ENCODE measurements around the gene PDS5A.

GRCh38 chr4:39932776-39933402 is 44.8 kb downstream of the PDS5A start:
- TF ChIP-seq NR2C2 (CRISPR knock-in tag; IDR thresholded peaks at IDR 0.05; ENCODE audit: borderline replicate concordance) (no peak), SRF (IDR thresholded peaks at IDR 0.05; ENCODE audit: low read depth, low read length) (no peak), SMAD1 (CRISPR knock-in tag; IDR thresholded peaks at IDR 0.05; ENCODE audit: borderline replicate concordance, low read depth) (no peak), EP300 (IDR thresholded peaks at IDR 0.05; ENCODE audit: low read depth in 2 of 2, low read length in 2 of 2) (no peak), EP300 (CRISPR knock-in tag; IDR thresholded peaks at IDR 0.05; ENCODE audit: borderline replicate concordance) (no peak), KMT2B (CRISPR knock-in tag; IDR thresholded peaks at IDR 0.05) (no peak), ZBTB10 (CRISPR knock-in tag; IDR thresholded peaks at IDR 0.05; ENCODE audit: borderline replicate concordance) (no peak), MTA1 (CRISPR knock-in tag; IDR thresholded peaks at IDR 0.05; ENCODE audit: borderline replicate concordance) (no peak), THAP7 (CRISPR knock-in tag; IDR thresholded peaks at IDR 0.05) (no peak), MAFF (IDR thresholded peaks at IDR 0.05; ENCODE audit: low read depth, low read length) (no peak), TEAD2 (CRISPR knock-in tag; IDR thresholded peaks at IDR 0.05) (no peak)
- TF ChIP-seq, protein P1, sequence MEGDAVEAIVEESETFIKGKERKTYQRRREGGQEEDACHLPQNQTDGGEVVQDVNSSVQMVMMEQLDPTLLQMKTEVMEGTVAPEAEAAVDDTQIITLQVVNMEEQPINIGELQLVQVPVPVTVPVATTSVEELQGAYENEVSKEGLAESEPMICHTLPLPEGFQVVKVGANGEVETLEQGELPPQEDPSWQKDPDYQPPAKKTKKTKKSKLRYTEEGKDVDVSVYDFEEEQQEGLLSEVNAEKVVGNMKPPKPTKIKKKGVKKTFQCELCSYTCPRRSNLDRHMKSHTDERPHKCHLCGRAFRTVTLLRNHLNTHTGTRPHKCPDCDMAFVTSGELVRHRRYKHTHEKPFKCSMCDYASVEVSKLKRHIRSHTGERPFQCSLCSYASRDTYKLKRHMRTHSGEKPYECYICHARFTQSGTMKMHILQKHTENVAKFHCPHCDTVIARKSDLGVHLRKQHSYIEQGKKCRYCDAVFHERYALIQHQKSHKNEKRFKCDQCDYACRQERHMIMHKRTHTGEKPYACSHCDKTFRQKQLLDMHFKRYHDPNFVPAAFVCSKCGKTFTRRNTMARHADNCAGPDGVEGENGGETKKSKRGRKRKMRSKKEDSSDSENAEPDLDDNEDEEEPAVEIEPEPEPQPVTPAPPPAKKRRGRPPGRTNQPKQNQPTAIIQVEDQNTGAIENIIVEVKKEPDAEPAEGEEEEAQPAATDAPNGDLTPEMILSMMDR (CRISPR knock-in tag; IDR thresholded peaks at IDR 0.05), result no peak

Measured in HepG2 (cell line).